HCT116 (cell line): Measurements from ENCODE around the gene TAS2R7. TPM values are rescaled to one million over a fixed set of nuclear protein-coding genes. Genes with fewer than 3 reads are reported as not detected.

Experiments used
- ATAC-seq: fragments of 200-7000 bp; cut with Tn5 transposase; 2 replicates; pipeline ENCODE4 v1.9.1; 2020; ENCODE audit warnings: mild to moderate bottlenecking, moderate library complexity
- BruUV-seq: library from RNA; stranded (reverse); fragments of 400-500 nt; replicated peaks from 2 replicates; lab custom pipeline; 2021; lab: Mats Ljungman, UMichigan
- CTCF ChIA-PET: fragments of 300-600 bp; sonication (Branson Sonifier 250); formaldehyde crosslinking; loops from one replicate; lab custom pipeline; 2021; ENCODE audit warnings: antibody characterized with exemption; lab: Charles Lee
- POLR2A ChIA-PET: fragments of 300-600, 350-600 bp; sonication (Branson Sonifier 250); formaldehyde crosslinking; loops from one replicate; lab custom pipeline; 2021; ENCODE audit warnings: antibody characterized with exemption; lab: Charles Lee
- RAD21 ChIA-PET, 2 experiments: fragments of 300-600 bp; sonication (Branson Sonifier 250); formaldehyde crosslinking; loops; one replicate each; lab custom pipeline; 2023; ENCODE audit warnings: low total read pairs in 2 of 2; ENCODE audit not compliant: uncharacterized antibody in 2 of 2, unreplicated experiment in 2 of 2, low non-redundant PET in 1 of 2; lab: Charles Lee
- DNase-seq: peaks from one replicate; pipeline ENCODE4 v3.0.0-alpha.2; 2010; ENCODE audit warnings: low read depth, low spot score
- H2AFZ ChIP-seq: fragments of 200-600 bp; shearing (Covaris generic), sonication (generic); 2 replicates; pipeline ENCODE4 v1.6.1; 2017; ENCODE audit warnings: low read depth, mixed run types, mixed read lengths, antibody characterized with exemption, low read length; ENCODE audit not compliant: poor library complexity, severe bottlenecking
- H3K27ac ChIP-seq: 2 replicates; pipeline ENCODE4 v1.5.1; 2012; ENCODE audit warnings: low read depth, low read length
- H3K27me3 ChIP-seq: fragments of 200-600 bp; sonication (generic); 2 replicates; pipeline ENCODE4 v1.6.1; 2016; ENCODE audit warnings: mixed run types, low read length, mixed read lengths; ENCODE audit not compliant: insufficient read depth
- H3K36me3 ChIP-seq, 2 experiments: fragments of 200-500 bp in 1 of 2; fragments of 200-600 bp in 1 of 2; sonication (Bioruptor generic) in 1 of 2; sonication (generic) in 1 of 2; 2 replicates each; pipeline versions ENCODE4 v1.5.1 to v1.6.1; 2014 to 2016; ENCODE audit warnings: low read length in 2 of 2, inconsistent platforms in 1 of 2, mixed read lengths in 1 of 2, mixed run types in 1 of 2; ENCODE audit not compliant: insufficient read depth in 2 of 2, control insufficient read depth in 1 of 2
- H3K4me1 ChIP-seq, 2 experiments: fragments of 200-600 bp in 1 of 2; sonication (generic) in 1 of 2; 2 replicates each; pipeline versions ENCODE4 v1.5.1 to v1.6.1; 2012 to 2017; ENCODE audit warnings: low read length in 2 of 2, inconsistent platforms in 1 of 2, mild to moderate bottlenecking in 1 of 2, mixed read lengths in 1 of 2, mixed run types in 1 of 2, moderate library complexity in 1 of 2; ENCODE audit not compliant: insufficient read depth in 2 of 2, control insufficient read depth in 1 of 2
- H3K4me2 ChIP-seq: fragments of 200-600 bp; sonication (generic); 2 replicates; pipeline ENCODE4 v1.6.1; 2017; ENCODE audit warnings: mixed run types, low read length, mixed read lengths
- H3K4me3 ChIP-seq, 2 experiments: fragments of 200-600 bp in 1 of 2; sonication (generic) in 1 of 2; replicated peaks in 1 of 2; 2 replicates each; pipeline ENCODE4 v1.5.1; 2011 to 2016; ENCODE audit warnings: low read length in 2 of 2, control low read depth in 1 of 2, low read depth in 1 of 2, mild to moderate bottlenecking in 1 of 2, mixed read lengths in 1 of 2, mixed run types in 1 of 2
- H3K79me2 ChIP-seq: fragments of 200-600 bp; sonication (generic); 2 replicates; pipeline ENCODE4 v1.6.1; 2017; ENCODE audit warnings: mild to moderate bottlenecking, mixed run types, low read length, moderate library complexity, mixed read lengths; ENCODE audit not compliant: insufficient read depth
- H3K9ac ChIP-seq: fragments of 200-600 bp; sonication (generic); 2 replicates; pipeline ENCODE4 v1.6.1; 2016; ENCODE audit warnings: low read length, mixed read lengths
- H3K9me2 ChIP-seq: fragments of 200-600 bp; sonication (generic), shearing (Covaris generic); 2 replicates; pipeline ENCODE4 v1.6.1; 2017; ENCODE audit warnings: mixed run types, mild to moderate bottlenecking, moderate library complexity; ENCODE audit not compliant: insufficient read depth
- H3K9me3 ChIP-seq, 2 experiments: fragments of 200-500 bp in 1 of 2; fragments of 200-600 bp in 1 of 2; sonication (Bioruptor generic) in 1 of 2; sonication (generic) in 1 of 2; 2 replicates each; pipeline ENCODE4 v1.6.1; 2014 to 2017; ENCODE audit warnings: low read length in 2 of 2, mixed read lengths in 2 of 2, inconsistent platforms in 1 of 2, low read depth in 1 of 2, mild to moderate bottlenecking in 1 of 2, mixed run types in 1 of 2, moderate library complexity in 1 of 2; ENCODE audit not compliant: control insufficient read depth in 1 of 2, insufficient read depth in 1 of 2
- H4K20me1 ChIP-seq: fragments of 200-600 bp; sonication (generic), shearing (Covaris generic); 2 replicates; pipeline ENCODE4 v1.6.1; 2017; ENCODE audit warnings: mixed run types, mild to moderate bottlenecking, moderate library complexity; ENCODE audit not compliant: insufficient read depth
- ATF3 ChIP-seq: IDR thresholded peaks from 2 replicates; pipeline ENCODE4 v1.6.1; 2012
- CEBPB ChIP-seq: IDR thresholded peaks from 2 replicates; pipeline ENCODE4 v1.6.1; 2012; ENCODE audit warnings: low read depth
- CTCF ChIP-seq, 3 experiments: fragments of 200-600 bp in 1 of 3; sonication (generic) in 1 of 3; IDR thresholded peaks in 2 of 3; conservative IDR thresholded peaks in 1 of 3; 2 replicates each; pipeline ENCODE4 v1.5.1; 2012 to 2017; ENCODE audit warnings: low read depth in 2 of 3, low read length in 2 of 3, antibody characterized with exemption in 1 of 3, borderline replicate concordance in 1 of 3, control low read depth in 1 of 3, mild to moderate bottlenecking in 1 of 3, mixed read lengths in 1 of 3, mixed run types in 1 of 3, moderate library complexity in 1 of 3; ENCODE audit not compliant: insufficient read depth in 1 of 3
- EGR1 ChIP-seq: IDR thresholded peaks from 2 replicates; pipeline ENCODE4 v1.6.1; 2012; ENCODE audit warnings: low read depth
- ELF1 ChIP-seq: IDR thresholded peaks from 2 replicates; pipeline ENCODE4 v1.6.1; 2012; ENCODE audit warnings: low read depth, borderline replicate concordance
- EZH2 ChIP-seq: fragments of 200-600 bp; sonication (generic); IDR thresholded peaks from 2 replicates; pipeline ENCODE4 v1.6.1; 2017; ENCODE audit warnings: antibody characterized with exemption, mixed run types
- EZH2phosphoT487 ChIP-seq: fragments of 200-600 bp; IDR thresholded peaks from 2 replicates; pipeline ENCODE4 v1.6.1; 2018; ENCODE audit warnings: antibody characterized with exemption, borderline replicate concordance
- FOSL1 ChIP-seq: IDR thresholded peaks from 2 replicates; pipeline ENCODE4 v1.6.1; 2012; ENCODE audit warnings: low read depth
- JUND ChIP-seq: IDR thresholded peaks from 2 replicates; pipeline ENCODE4 v1.6.1; 2012
- POLR2AphosphoS5 ChIP-seq: IDR thresholded peaks from 2 replicates; pipeline ENCODE4 v1.6.1; 2011; ENCODE audit warnings: mild to moderate bottlenecking, low read depth, low read length, moderate library complexity
- RAD21 ChIP-seq: IDR thresholded peaks from 2 replicates; pipeline ENCODE4 v1.6.1; 2012; ENCODE audit warnings: low read depth, mild to moderate bottlenecking
- REST ChIP-seq: IDR thresholded peaks from 2 replicates; pipeline ENCODE4 v1.6.1; 2012; ENCODE audit warnings: low read depth
- SIN3A ChIP-seq: IDR thresholded peaks from 2 replicates; pipeline ENCODE4 v1.6.1; 2012; ENCODE audit warnings: low read depth
- SP1 ChIP-seq: IDR thresholded peaks from 2 replicates; pipeline ENCODE4 v1.6.1; 2012; ENCODE audit warnings: low read depth
- SRF ChIP-seq: IDR thresholded peaks from 2 replicates; pipeline ENCODE4 v1.6.1; 2012; ENCODE audit warnings: low read depth
- TCF7L2 ChIP-seq: IDR thresholded peaks from 2 replicates; pipeline ENCODE4 v1.7.0; 2011; ENCODE audit warnings: borderline replicate concordance, inconsistent platforms; ENCODE audit not compliant: insufficient read depth, insufficient read length; ENCODE audit errors: extremely low read depth
- ZBTB33 ChIP-seq: IDR thresholded peaks from 2 replicates; pipeline ENCODE4 v1.6.1; 2011; ENCODE audit warnings: mild to moderate bottlenecking, low read length, moderate library complexity; ENCODE audit not compliant: insufficient replicate concordance; ENCODE audit errors: extremely low read depth
- ZFX ChIP-seq: fragments of 450-650 bp; IDR thresholded peaks from 2 replicates; pipeline ENCODE4 v1.6.1; 2017
- ZNF274 ChIP-seq: fragments of 200-500 bp; sonication (Bioruptor generic); IDR thresholded peaks from 2 replicates; pipeline ENCODE4 v1.6.1; 2014; ENCODE audit warnings: mild to moderate bottlenecking, low read depth, low read length, inconsistent platforms
- intact Hi-C: fragments of 100-400 bp; cut with micrococcal nuclease; formaldehyde crosslinking; loops from 2 replicates; pipeline ENCODE4 v1.10.0; 2022
- total RNA-seq: library from RNA; stranded (reverse); gene quantifications from one replicate; pipeline ENCODE4 v1.2.1, GENCODE V29; 2021; ENCODE audit not compliant: unreplicated experiment

Gene TAS2R7
- total RNA-seq, 1 experiment from 2014 or later: not detected

- Histone ChIP-seq H3K4me3 (no peak overlapping the region), H3K79me2 (no peaks in the 10 kb centered on the region), H3K27me3 (no peaks in the 10 kb centered on the region), H3K9ac (no peak overlapping the region), H3K27ac (no peak overlapping the region), H2AFZ (no peak overlapping the region), H3K36me3 (no peaks in the 10 kb centered on the region), H4K20me1 (no peaks in the 10 kb centered on the region), H3K9me2 (no peaks in the 10 kb centered on the region)
- ChIA-PET CTCF (no interaction called here), RAD21 (no interaction called here)
- no peak for DNase-seq
- no peak for ATAC-seq
- BruUV-seq: no TSS peak
- TF ChIP-seq RAD21 (no peak), SIN3A (no peak), TCF7L2 (no peak), EZH2phosphoT487 (no peak), POLR2AphosphoS5 (no peak), CEBPB (no peak), EZH2 (no peak), FOSL1 (no peak), ZFX (no peak), ATF3 (no peak), SP1 (no peak), ZNF274 (no peak), ZBTB33 (no peak), EGR1 (no peak), CTCF (IDR thresholded peaks at IDR 0.05 in 2 of 3, conservative IDR thresholded peaks at IDR 0.05 in 1 of 3; ENCODE audit: borderline replicate concordance in 1 of 3, insufficient read depth in 1 of 3, low read depth in 2 of 3, low read length in 2 of 3) (no peak), SRF (no peak), REST (no peak), ELF1 (no peak), JUND (no peak)
- TF ChIP-seq, all 23 proteins: peak for 0
- Histone ChIP-seq H3K9me3 (no peaks in the 10 kb centered on the region), H3K4me1 (no peaks in the 10 kb centered on the region), H3K4me2 (no peak overlapping the region)
- intact Hi-C loops: no loop called here
- POLR2A ChIA-PET: no interaction called here
Measured at GRCh38 chr12:10801741-10802140, 686 bp downstream of the TAS2R7 start.
